ENCODE data around the gene LRRC27. TPM values are rescaled to one million over a fixed set of nuclear protein-coding genes. Genes with fewer than 3 reads are reported as not detected.

The LRRC27 gene
- total and polyA plus RNA-seq, 8 donors, result 2.5 to 11.1 (median 4.3) TPM

GRCh38 chr10:132302421-132303310 lies 29.3 kb upstream of the LRRC27 start:
- intact Hi-C loops (cut with DNase I), result no loop called here
- no peaks in the 10 kb centered on the region for H3K9me3 ChIP-seq
- DNase-seq (peak in 3 of 6 donors; percentile 10 to 43 (median 34)), FAIRE-seq (no peak), ATAC-seq (no peak)
- WGBS, 2 donors, result 84 to 87% methylated on average over 29 of the region's 29 CpGs
- no peak overlapping the region for H3K4me3 ChIP-seq
- no peak for TF ChIP-seq CTCF (IDR thresholded peaks at IDR 0.05)
- no peak overlapping the region for H3K27ac ChIP-seq
- H3K27me3 ChIP-seq, result no peaks in the 10 kb centered on the region
- peaks cover 0 to 8% (median 6%) of the 10 kb centered on the region in 3 donors for H3K4me1 ChIP-seq
- H3K36me3 ChIP-seq, result no peaks in the 10 kb centered on the region

GRCh38 chr10:132303361-132304115 lies 28.5 kb upstream of the LRRC27 start:
- peak in 3 of 6 donors; percentile 12 to 34 (median 24) for DNase-seq
- H3K9me3 ChIP-seq, result no peaks in the 10 kb centered on the region
- peaks cover 0 to 9% (median 6%) of the 10 kb centered on the region in 3 donors for H3K4me1 ChIP-seq
- no peak overlapping the region for H3K27ac ChIP-seq
- no peak for FAIRE-seq
- intact Hi-C loops (cut with DNase I), result no loop called here
- no peak for TF ChIP-seq CTCF (IDR thresholded peaks at IDR 0.05)
- H3K36me3 ChIP-seq, result no peaks in the 10 kb centered on the region
- no peak overlapping the region for H3K4me3 ChIP-seq
- no peaks in the 10 kb centered on the region for H3K27me3 ChIP-seq
- no peak for ATAC-seq
- WGBS, 2 donors, result 80 to 87% methylated on average over 21 of the region's 21 CpGs

GRCh38 chr10:132304756-132305509 lies 27.1 kb upstream of the LRRC27 start:
- ATAC-seq, result no peak
- Histone ChIP-seq H3K27me3 (no peaks in the 10 kb centered on the region), H3K27ac (no peak overlapping the region), H3K4me3 (no peak overlapping the region), H3K9me3 (no peaks in the 10 kb centered on the region), H3K4me1 (peaks cover 0 to 12% (median 6%) of the 10 kb centered on the region in 3 donors), H3K36me3 (no peaks in the 10 kb centered on the region)
- 88 to 89% methylated on average over 21 of the region's 21 CpGs for WGBS, 2 donors
- intact Hi-C loops (cut with DNase I), result no loop called here
- peak in 2 of 6 donors; percentile 11 to 53 for DNase-seq
- TF ChIP-seq CTCF (IDR thresholded peaks at IDR 0.05), result no peak
- FAIRE-seq, result no peak

- WGBS, 2 donors, result 87 to 93% methylated on average over 22 of the region's 22 CpGs
- intact Hi-C loops (cut with DNase I), result no loop called here
Observed at GRCh38 chr10:132305654-132306342, 26.2 kb upstream of the LRRC27 start.

More at GRCh38 chr10:132305654-132306342, 26.2 kb upstream of the LRRC27 start:
- H3K27me3 ChIP-seq, result no peaks in the 10 kb centered on the region
- DNase-seq (peak in 2 of 6 donors; percentile 13 to 49), FAIRE-seq (no peak), ATAC-seq (no peak)
- TF ChIP-seq CTCF (IDR thresholded peaks at IDR 0.05), result no peak
- no peak overlapping the region for H3K27ac ChIP-seq
- no peaks in the 10 kb centered on the region for H3K9me3 ChIP-seq
- H3K4me3 ChIP-seq, result no peak overlapping the region
- no peaks in the 10 kb centered on the region for H3K36me3 ChIP-seq
- peaks cover 0 to 12% (median 6%) of the 10 kb centered on the region in 3 donors for H3K4me1 ChIP-seq

Measured in pancreas (tissue), 10 donors.